A375 (cell line): ENCODE measurements around the gene FAM25C. TPM values are rescaled to one million over a fixed set of nuclear protein-coding genes. Genes with fewer than 3 reads are reported as not detected.

ENCODE experiments used
- small RNA-seq: library from RNA; depleted of rRNA; stranded (forward); fragments of <200 nt; gene quantifications from one replicate; pipeline ENCODE3, GENCODE V24; 2014
- total RNA-seq: library from RNA; depleted of rRNA; stranded (reverse); fragments of >200 nt; shearing (Covaris generic); gene quantifications from 2 replicates; pipeline ENCODE4 v1.2.3, GENCODE V29; 2014; rRNA removed

Gene FAM25C
- 2.2 TPM in 1 of 2 replicates, not detected in the other for total RNA-seq

GRCh38 chr10:47999691-48000090 is at the start of gene FAM25C:
Gene FAM25C (minus strand): TSS chr10:47999791. CDS start chr10:47999765, 26 bp downstream.

Small RNA genes within 50 kb of the gene (small RNA-seq; reads per million reads assigned to genes)
- not detected for gene RNA5SP315

Other genes with a start within 250 kb of the FAM25C start
- gene SYT15B, start 236.2 kb downstream of the FAM25C start, total RNA-seq: 0.04 and 0.24 TPM in 2 replicates
- gene NPY4R2, start 81.1 kb downstream of the FAM25C start, total RNA-seq: 0.29 TPM in 1 of 2 replicates, not detected in the other